Osteoblast (primary cell): ENCODE measurements around the gene PAPLN. TPM values are rescaled to one million over a fixed set of nuclear protein-coding genes. Genes with fewer than 3 reads are reported as not detected.

Experiments used
- DNase-seq: peaks from one replicate; pipeline ENCODE4 v3.0.0; 2011; ENCODE audit warnings: low spot score, mixed read lengths; ENCODE audit not compliant: insufficient read length; ENCODE audit errors: missing footprints
- H2AFZ ChIP-seq: 2 replicates; pipeline ENCODE4 v1.6.0; 2011; ENCODE audit warnings: mild to moderate bottlenecking, low read length
- H3K27ac ChIP-seq: 2 replicates; pipeline ENCODE4 v1.5.1; 2011; ENCODE audit warnings: mild to moderate bottlenecking, low read depth, low read length, moderate library complexity
- H3K27me3 ChIP-seq: 2 replicates; pipeline ENCODE4 v1.6.0; 2012; ENCODE audit warnings: mild to moderate bottlenecking, control low read depth, inconsistent platforms, low read length, moderate library complexity; ENCODE audit not compliant: insufficient read depth
- H3K36me3 ChIP-seq: 2 replicates; pipeline ENCODE4 v1.5.1; 2011; ENCODE audit warnings: mild to moderate bottlenecking, low read length, control low read depth, moderate library complexity; ENCODE audit not compliant: insufficient read depth
- H3K4me1 ChIP-seq: 2 replicates; pipeline ENCODE4 v1.5.1; 2011; ENCODE audit warnings: mild to moderate bottlenecking, low read length, control low read depth, moderate library complexity; ENCODE audit not compliant: insufficient read depth
- H3K4me2 ChIP-seq: 2 replicates; pipeline ENCODE4 v1.6.0; 2011; ENCODE audit warnings: mild to moderate bottlenecking, low read length; ENCODE audit not compliant: insufficient read depth
- H3K4me3 ChIP-seq: fragments of 200-600 bp; sonication (generic); 3 replicates; pipeline ENCODE4 v1.5.1; 2012; ENCODE audit warnings: mild to moderate bottlenecking, low read length, inconsistent platforms; ENCODE audit not compliant: insufficient read depth
- H3K79me2 ChIP-seq: 2 replicates; pipeline ENCODE4 v1.6.0; 2012; ENCODE audit warnings: mild to moderate bottlenecking, low read length, control low read depth, inconsistent platforms; ENCODE audit not compliant: insufficient read depth
- H3K9me3 ChIP-seq: 2 replicates; pipeline ENCODE4 v1.5.1; 2011; ENCODE audit warnings: low read depth, low read length, control low read depth
- H4K20me1 ChIP-seq: 2 replicates; pipeline ENCODE4 v1.6.0; 2012; ENCODE audit warnings: mild to moderate bottlenecking, low read length, control low read depth; ENCODE audit not compliant: insufficient read depth
- total RNA-seq: library from RNA; depleted of rRNA; stranded (reverse); fragments of >200 nt; gene quantifications from 2 replicates; pipeline ENCODE4 v1.2.3, GENCODE V29; 2012
- TF ChIP-seq, protein P1 (sequence below): IDR thresholded peaks from 2 replicates; pipeline ENCODE4 v1.5.1; 2011; ENCODE audit warnings: mild to moderate bottlenecking, low read depth, low read length, moderate library complexity; ENCODE audit errors: extremely low read depth

PAPLN gene
- total RNA-seq, 1 donor: 5.8 TPM

DNA sequence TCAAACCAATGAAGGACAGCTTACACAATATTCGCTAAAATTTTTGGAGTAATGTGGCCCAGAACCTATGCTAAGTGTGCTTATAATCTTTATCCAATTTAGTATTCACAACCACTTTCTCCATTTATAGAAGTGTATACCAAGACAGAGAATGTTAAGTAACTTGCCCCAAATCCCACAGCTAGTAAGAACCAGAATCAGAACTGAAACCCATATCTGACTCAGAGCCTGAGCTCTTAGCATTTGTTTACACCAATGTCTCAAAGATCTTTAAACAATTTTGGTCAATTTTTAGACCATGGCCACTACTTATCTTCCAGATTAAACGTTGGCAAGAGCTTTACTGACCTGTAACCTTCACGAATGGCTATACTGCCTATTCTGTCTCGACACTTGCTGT is 53.0 kb downstream of the PAPLN start:
- DNase-seq: no peak
- no peak overlapping the region for H3K27ac ChIP-seq
- H3K4me3 ChIP-seq: no peak overlapping the region
- TF ChIP-seq, protein P1, sequence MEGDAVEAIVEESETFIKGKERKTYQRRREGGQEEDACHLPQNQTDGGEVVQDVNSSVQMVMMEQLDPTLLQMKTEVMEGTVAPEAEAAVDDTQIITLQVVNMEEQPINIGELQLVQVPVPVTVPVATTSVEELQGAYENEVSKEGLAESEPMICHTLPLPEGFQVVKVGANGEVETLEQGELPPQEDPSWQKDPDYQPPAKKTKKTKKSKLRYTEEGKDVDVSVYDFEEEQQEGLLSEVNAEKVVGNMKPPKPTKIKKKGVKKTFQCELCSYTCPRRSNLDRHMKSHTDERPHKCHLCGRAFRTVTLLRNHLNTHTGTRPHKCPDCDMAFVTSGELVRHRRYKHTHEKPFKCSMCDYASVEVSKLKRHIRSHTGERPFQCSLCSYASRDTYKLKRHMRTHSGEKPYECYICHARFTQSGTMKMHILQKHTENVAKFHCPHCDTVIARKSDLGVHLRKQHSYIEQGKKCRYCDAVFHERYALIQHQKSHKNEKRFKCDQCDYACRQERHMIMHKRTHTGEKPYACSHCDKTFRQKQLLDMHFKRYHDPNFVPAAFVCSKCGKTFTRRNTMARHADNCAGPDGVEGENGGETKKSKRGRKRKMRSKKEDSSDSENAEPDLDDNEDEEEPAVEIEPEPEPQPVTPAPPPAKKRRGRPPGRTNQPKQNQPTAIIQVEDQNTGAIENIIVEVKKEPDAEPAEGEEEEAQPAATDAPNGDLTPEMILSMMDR: no peak
- no peaks in the 10 kb centered on the region for H3K9me3 ChIP-seq
- no peaks in the 10 kb centered on the region for H3K4me1 ChIP-seq
- H3K36me3 ChIP-seq: peaks cover 51% of the 10 kb centered on the region
- peaks cover 24% of the 10 kb centered on the region for H3K79me2 ChIP-seq
- H4K20me1 ChIP-seq: peaks cover 2% of the 10 kb centered on the region
- H3K27me3 ChIP-seq: no peaks in the 10 kb centered on the region
- no peak overlapping the region for H3K4me2 ChIP-seq
- no peak overlapping the region for H2AFZ ChIP-seq

DNA sequence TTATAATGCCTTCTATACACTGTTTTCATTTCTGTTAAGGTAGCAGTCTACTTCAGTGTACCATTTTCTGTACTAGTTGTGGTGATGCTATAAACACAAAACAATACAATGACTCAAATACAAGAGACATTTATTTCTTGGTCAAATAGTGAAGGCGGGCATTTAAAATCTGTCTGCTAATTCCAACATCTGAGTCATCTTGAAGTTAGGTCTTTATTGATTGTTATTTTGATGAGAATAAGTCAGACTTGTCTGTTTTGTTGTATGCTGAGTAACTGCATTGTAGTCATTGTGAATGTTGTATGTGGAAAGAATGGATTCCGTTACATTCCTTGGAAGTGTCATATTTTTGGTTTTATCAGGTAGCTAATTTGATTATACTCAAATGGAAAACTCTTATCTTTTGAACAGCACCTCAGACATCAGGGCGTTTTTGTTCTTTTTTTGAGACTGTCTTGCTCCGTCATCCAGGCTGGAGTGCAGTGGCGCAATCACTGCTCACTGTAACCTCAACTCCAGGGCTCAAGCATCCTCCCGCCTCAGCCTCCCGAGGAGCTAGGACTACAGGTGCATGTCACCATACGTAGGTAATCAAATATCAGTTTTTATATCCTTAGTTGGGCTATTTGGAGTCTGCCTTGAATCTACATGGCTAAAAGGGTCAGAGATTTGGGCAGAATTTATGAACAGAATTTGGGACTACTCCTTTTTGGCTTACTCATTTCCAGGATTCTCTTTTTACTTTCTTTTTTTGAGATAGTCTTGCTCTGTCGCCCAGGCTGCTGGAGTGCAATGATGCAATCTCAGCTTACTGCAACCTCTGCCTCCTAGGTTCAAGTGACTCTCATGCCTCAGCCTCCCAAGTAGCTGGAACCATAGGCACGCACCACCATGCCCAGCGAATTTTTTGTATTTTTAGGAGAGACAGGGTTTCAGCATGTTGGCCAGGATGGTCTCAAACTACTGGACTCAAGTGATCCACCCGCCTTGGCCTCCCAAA is 56.8 kb downstream of the PAPLN start:
- Histone ChIP-seq H3K36me3 (peaks cover 31% of the 10 kb centered on the region), H3K27ac (no peak overlapping the region), H3K4me1 (no peaks in the 10 kb centered on the region), H3K9me3 (no peaks in the 10 kb centered on the region), H3K4me3 (no peak overlapping the region), H3K27me3 (no peaks in the 10 kb centered on the region), H3K79me2 (peaks cover 24% of the 10 kb centered on the region), H2AFZ (no peak overlapping the region), H4K20me1 (peaks cover 2% of the 10 kb centered on the region), H3K4me2 (no peak overlapping the region)
- TF ChIP-seq, protein P1: no peak
- peak; percentile 81 for DNase-seq

DNA sequence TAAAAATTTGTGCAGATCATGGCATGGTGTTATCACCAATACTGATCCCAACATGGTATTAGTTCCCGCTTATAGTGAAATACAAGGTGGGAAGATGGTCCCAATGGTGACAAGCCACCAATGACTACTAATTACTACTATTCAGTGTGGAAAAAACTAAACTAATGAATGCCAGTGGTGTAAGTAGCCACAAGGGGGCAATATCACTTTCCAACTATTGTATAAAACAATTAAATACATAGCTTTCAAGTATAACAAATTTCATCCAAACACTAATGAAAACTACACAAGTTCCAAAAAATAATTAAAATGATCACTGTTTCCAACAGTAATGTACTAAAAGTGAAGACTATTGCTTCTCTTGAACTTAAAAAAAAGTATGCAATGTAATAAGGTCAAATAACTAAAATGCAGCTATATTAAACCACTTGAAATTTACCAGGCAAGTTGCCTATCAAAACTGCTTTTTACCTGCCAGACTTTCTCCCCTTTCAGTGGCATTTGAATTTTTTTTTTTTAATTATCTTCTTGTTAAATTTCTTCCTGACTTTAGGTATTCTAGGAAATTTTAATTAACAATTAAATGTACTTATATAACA is 58.0 kb downstream of the PAPLN start:
- Histone ChIP-seq H2AFZ (no peak overlapping the region), H3K36me3 (peaks cover 30% of the 10 kb centered on the region), H3K4me3 (no peak overlapping the region), H3K9me3 (no peaks in the 10 kb centered on the region), H3K4me2 (no peak overlapping the region), H3K27ac (no peak overlapping the region), H3K4me1 (no peaks in the 10 kb centered on the region), H3K27me3 (no peaks in the 10 kb centered on the region), H3K79me2 (peaks cover 24% of the 10 kb centered on the region), H4K20me1 (peaks cover 2% of the 10 kb centered on the region)
- TF ChIP-seq, protein P1: peak; percentile 75
- no peak for DNase-seq

DNA sequence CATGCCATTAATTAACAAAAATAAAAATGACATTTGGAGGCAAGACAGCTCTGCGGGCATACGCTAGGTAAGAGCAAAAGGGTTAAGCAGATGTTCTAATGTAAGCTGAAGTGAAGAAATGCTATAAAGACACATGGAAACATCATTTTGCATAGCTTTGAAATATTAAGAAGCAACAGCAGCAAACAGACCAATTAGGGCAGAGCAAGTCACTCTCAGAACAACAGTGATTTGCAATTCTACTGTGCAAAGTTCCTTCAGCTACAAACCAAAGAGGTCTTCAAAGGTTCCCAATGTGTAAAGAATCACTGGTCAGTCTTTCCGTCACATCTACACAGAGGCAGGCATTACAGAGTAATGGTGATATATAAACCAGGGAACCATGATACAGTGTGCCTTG is 68.2 kb downstream of the PAPLN start:
- Histone ChIP-seq H3K4me1 (no peaks in the 10 kb centered on the region), H3K27me3 (no peaks in the 10 kb centered on the region), H2AFZ (no peak overlapping the region)

More for the DNA sequence above, 68.2 kb downstream of the PAPLN start:
- TF ChIP-seq, protein P1: no peak
- no peaks in the 10 kb centered on the region for H3K9me3 ChIP-seq
- peaks cover 7% of the 10 kb centered on the region for H4K20me1 ChIP-seq
- no peak overlapping the region for H3K4me3 ChIP-seq
- H3K4me2 ChIP-seq: no peak overlapping the region
- H3K27ac ChIP-seq: no peak overlapping the region
- H3K79me2 ChIP-seq: peaks cover 67% of the 10 kb centered on the region
- H3K36me3 ChIP-seq: peaks cover 4% of the 10 kb centered on the region
- peak; percentile 14 for DNase-seq
